H1 (cell line): ENCODE measurements around the gene NDUFA5. TPM values are rescaled to one million over a fixed set of nuclear protein-coding genes. Genes with fewer than 3 reads are reported as not detected.
A peak's percentile ranks its signal among the peaks of the same experiment; 100 is the strongest.
"Not testable (repeated sequence)": the region's sequence is repeated elsewhere in the genome, so short reads cannot be mapped to it uniquely, and the experiment has no call there.

Source experiments
- CTCF ChIA-PET: fragments of 300-600 bp; sonication (Branson Sonifier 250); formaldehyde crosslinking; loops from one replicate; lab custom pipeline; 2021; ENCODE audit not compliant: partially characterized antibody; lab: Charles Lee
- POLR2A ChIA-PET: fragments of 300-600 bp; sonication (Branson Sonifier 250); formaldehyde crosslinking; loops from one replicate; lab custom pipeline; 2021; ENCODE audit warnings: inconsistent platforms; ENCODE audit not compliant: partially characterized antibody; lab: Charles Lee
- DNase-seq, 2 experiments: peaks; one replicate each; pipeline versions ENCODE4 v3.0.0 to v3.0.0-alpha.2; 2010 to 2022; ENCODE audit warnings: low spot score in 2 of 2, low read depth in 1 of 2, mixed read lengths in 1 of 2
- FAIRE-seq: peaks from 2 replicates; lab custom pipeline; 2011; peaks lifted over from hg19 to GRCh38; lab: Jason Lieb, UNC
- H2AFZ ChIP-seq: 2 replicates; pipeline ENCODE4 v1.8.1; 2012; ENCODE audit warnings: low read length, inconsistent platforms
- H2AK5ac ChIP-seq: 2 replicates; pipeline ENCODE4 v1.6.1; 2013; ENCODE audit warnings: low read depth, low read length
- H2BK120ac ChIP-seq: replicated peaks from 2 replicates; pipeline ENCODE3; 2013; ENCODE audit warnings: low read depth, low read length, inconsistent platforms
- H2BK12ac ChIP-seq: 2 replicates; pipeline ENCODE4 v1.6.1; 2013; ENCODE audit warnings: low read depth, low read length
- H2BK15ac ChIP-seq: 2 replicates; pipeline ENCODE4 v1.6.1; 2013; ENCODE audit warnings: low read length
- H2BK20ac ChIP-seq: 2 replicates; pipeline ENCODE4 v1.6.1; 2013; ENCODE audit warnings: low read length
- H2BK5ac ChIP-seq: 2 replicates; pipeline ENCODE4 v1.6.1; 2013; ENCODE audit warnings: low read depth, low read length
- H3K14ac ChIP-seq: 2 replicates; pipeline ENCODE4 v1.6.1; 2013; ENCODE audit warnings: inconsistent platforms; ENCODE audit not compliant: insufficient read length
- H3K18ac ChIP-seq: 2 replicates; pipeline ENCODE4 v1.6.1; 2013; ENCODE audit warnings: low read length; ENCODE audit errors: extremely low read depth
- H3K23ac ChIP-seq: 2 replicates; pipeline ENCODE4 v1.6.1; 2013; ENCODE audit warnings: inconsistent platforms; ENCODE audit not compliant: insufficient read length
- H3K23me2 ChIP-seq: 2 replicates; pipeline ENCODE4 v1.6.1; 2013; ENCODE audit warnings: low read depth, low read length
- H3K27ac ChIP-seq: 2 replicates; pipeline ENCODE4 v1.6.1; 2011; ENCODE audit warnings: low read depth, low read length, inconsistent platforms
- H3K27me3 ChIP-seq, 4 experiments: replicated peaks in 1 of 4; 1 replicate in 1 of 4; 2 replicates in 3 of 4; pipeline versions ENCODE4 v1.6.1 to v1.8.1; 2011 to 2013; ENCODE audit warnings: low read length in 3 of 4, mild to moderate bottlenecking in 3 of 4, inconsistent platforms in 2 of 4, mixed read lengths in 2 of 4, moderate library complexity in 1 of 4; ENCODE audit not compliant: control insufficient read depth in 3 of 4, insufficient read depth in 3 of 4; ENCODE audit errors: extremely low read depth in 1 of 4
- H3K36me3 ChIP-seq, 4 experiments: 2 replicates each; pipeline versions ENCODE4 v1.6.1 to v1.8.1; 2011 to 2013; ENCODE audit warnings: mild to moderate bottlenecking in 4 of 4, low read length in 3 of 4, moderate library complexity in 2 of 4, control low read depth in 1 of 4, inconsistent platforms in 1 of 4; ENCODE audit not compliant: insufficient read depth in 4 of 4, control insufficient read depth in 2 of 4
- H3K4ac ChIP-seq: replicated peaks from 2 replicates; pipeline ENCODE3; 2013; ENCODE audit warnings: low read length, low read depth, mixed read lengths, inconsistent platforms; ENCODE audit not compliant: insufficient read length
- H3K4me1 ChIP-seq, 4 experiments: replicated peaks in 1 of 4; 1 replicate in 1 of 4; 2 replicates in 3 of 4; pipeline versions ENCODE4 v1.6.1 to v1.8.1; 2011 to 2013; ENCODE audit warnings: low read length in 3 of 4, inconsistent platforms in 2 of 4, mixed read lengths in 1 of 4; ENCODE audit not compliant: insufficient read depth in 4 of 4, control insufficient read depth in 3 of 4
- H3K4me2 ChIP-seq, 2 experiments: 2 replicates each; pipeline versions ENCODE4 v1.6.1 to v1.8.1; 2011 to 2013; ENCODE audit warnings: low read depth in 2 of 2, low read length in 2 of 2, control low read depth in 1 of 2, inconsistent platforms in 1 of 2, mild to moderate bottlenecking in 1 of 2; ENCODE audit not compliant: insufficient read depth in 1 of 2
- H3K4me3 ChIP-seq, 4 experiments: fragments of 200-600, 300-600 bp in 1 of 4; sonication (generic), shearing (Covaris generic), sonication (Bioruptor Twin) in 1 of 4; 2 replicates each; pipeline versions ENCODE4 v1.5.1 to v1.8.1; 2011 to 2016; ENCODE audit warnings: low read length in 4 of 4, low read depth in 3 of 4, control low read depth in 2 of 4, inconsistent platforms in 2 of 4, mild to moderate bottlenecking in 2 of 4, mixed read lengths in 1 of 4, moderate library complexity in 1 of 4; ENCODE audit not compliant: insufficient read depth in 2 of 4; ENCODE audit errors: extremely low read depth in 1 of 4
- H3K56ac ChIP-seq: replicated peaks from 2 replicates; pipeline ENCODE3; 2013; ENCODE audit warnings: low read depth, mild to moderate bottlenecking, mixed read lengths, low read length, inconsistent platforms; ENCODE audit not compliant: insufficient read length
- H3K79me1 ChIP-seq: 2 replicates; pipeline ENCODE4 v1.6.1; 2013; ENCODE audit warnings: low read depth, low read length, control low read depth
- H3K79me2 ChIP-seq, 2 experiments: 2 replicates each; pipeline versions ENCODE4 v1.6.1 to v1.8.1; 2012 to 2013; ENCODE audit warnings: low read length in 2 of 2, mild to moderate bottlenecking in 2 of 2, inconsistent platforms in 1 of 2; ENCODE audit not compliant: insufficient read depth in 2 of 2, control insufficient read depth in 1 of 2
- H3K9ac ChIP-seq, 4 experiments: replicated peaks in 1 of 4; 1 replicate in 1 of 4; 2 replicates in 3 of 4; pipeline versions ENCODE4 v1.6.1 to v1.8.1; 2011 to 2013; ENCODE audit warnings: low read depth in 3 of 4, low read length in 3 of 4, control low read depth in 2 of 4, mild to moderate bottlenecking in 2 of 4, moderate library complexity in 2 of 4, inconsistent platforms in 1 of 4; ENCODE audit errors: extremely low read depth in 1 of 4
- H3K9me3 ChIP-seq, 2 experiments: 2 replicates each; pipeline versions ENCODE4 v1.6.1 to v1.8.1; 2012 to 2013; ENCODE audit warnings: mild to moderate bottlenecking in 2 of 2, moderate library complexity in 2 of 2, control low read depth in 1 of 2, inconsistent platforms in 1 of 2, low read depth in 1 of 2, low read length in 1 of 2, mixed read lengths in 1 of 2; ENCODE audit not compliant: insufficient read depth in 2 of 2
- H4K20me1 ChIP-seq, 2 experiments: replicated peaks in 1 of 2; 2 replicates each; pipeline versions ENCODE3 to v1.8.1; 2011 to 2013; ENCODE audit warnings: inconsistent platforms in 2 of 2, low read length in 2 of 2, mild to moderate bottlenecking in 1 of 2; ENCODE audit not compliant: insufficient read depth in 2 of 2, control insufficient read depth in 1 of 2
- H4K5ac ChIP-seq: 2 replicates; pipeline ENCODE4 v1.6.1; 2013; ENCODE audit warnings: low read length, low read depth, mixed read lengths, inconsistent platforms; ENCODE audit not compliant: insufficient read length
- H4K8ac ChIP-seq: 2 replicates; pipeline ENCODE4 v1.8.0; 2013; ENCODE audit warnings: mild to moderate bottlenecking, moderate library complexity, low read length, inconsistent platforms; ENCODE audit not compliant: insufficient read depth; ENCODE audit errors: extremely low read depth
- H4K91ac ChIP-seq: replicated peaks from 2 replicates; pipeline ENCODE3; 2013; ENCODE audit warnings: low read length, mixed read lengths, inconsistent platforms; ENCODE audit not compliant: insufficient read length
- WGBS, 2 experiments: shearing (Covaris generic) in 1 of 2; methylation state at CpG; one replicate each; pipeline versions ENCODE4 v1.1.6 to v1.1.7; 2013 to 2015; ENCODE audit warnings: low lambda C conversion rate in 2 of 2, mixed read lengths in 2 of 2, inconsistent platforms in 1 of 2, low coverage in 1 of 2, missing lambda C conversion rate in 1 of 2; ENCODE audit not compliant: insufficient replicate concordance in 2 of 2, insufficient coverage in 1 of 2, insufficient read length in 1 of 2; ENCODE audit errors: extremely low coverage in 1 of 2, missing lambda C conversion rate in 1 of 2; 5-methylcytosine and 5-hydroxymethylcytosine counted together
- polyA plus RNA-seq, 7 experiments: library from polyadenylated mRNA; depleted of rRNA in 3 of 7; stranded (reverse) in 5 of 7; unstranded in 2 of 7; fragments of >200 nt in 5 of 7; fragments of 200-250 nt in 2 of 7; gene quantifications; 1 replicate in 5 of 7; 2 replicates in 1 of 7; 4 replicates in 1 of 7; pipeline versions ENCODE4 v1.2.1 to v1.2.3, GENCODE V29; 2011 to 2013; ENCODE audit warnings: missing spikeins in 2 of 7, mixed read lengths in 2 of 7
- total RNA-seq: library from RNA; stranded (reverse); fragmentation: NEBNext Ultra II Directional; extraction: Animal tissue kit (Norgen Biotek cat#: 25700); gene quantifications from 2 replicates; pipeline ENCODE4 v1.2.1, GENCODE V29; 2021

The NDUFA5 gene
- total and polyA plus RNA-seq, 2 of the 8 experiments (the other 6 are each of a cell fraction or from before 2014, with no cell fraction given): 7.6 to 76.3 TPM

GRCh38 chr7:123532343-123532742, 25.3 kb downstream of the NDUFA5 start:
- POLR2A ChIA-PET: not testable (repeated sequence)

GRCh38 chr7:123530035-123530591, 27.5 kb downstream of the NDUFA5 start:
- not testable (repeated sequence) for H3K4ac ChIP-seq, H2BK120ac ChIP-seq, H3K27me3 ChIP-seq, H3K79me2 ChIP-seq, H2AK5ac ChIP-seq, H3K36me3 ChIP-seq, H2BK15ac ChIP-seq, H3K18ac ChIP-seq, H3K56ac ChIP-seq, H4K5ac ChIP-seq, H3K23ac ChIP-seq, H3K4me3 ChIP-seq, H2AFZ ChIP-seq, H3K79me1 ChIP-seq, H3K27ac ChIP-seq, H2BK12ac ChIP-seq, H2BK20ac ChIP-seq, DNase-seq, H2BK5ac ChIP-seq, H4K20me1 ChIP-seq, H3K23me2 ChIP-seq, H3K4me2 ChIP-seq, H3K9ac ChIP-seq, FAIRE-seq, H3K14ac ChIP-seq, H4K8ac ChIP-seq, H4K91ac ChIP-seq, H3K9me3 ChIP-seq, H3K4me1 ChIP-seq
- 87% methylated on average over 13 of the region's 13 CpGs; no CpG with 5 or more reads in 1 of the 2 experiments for WGBS, 2 experiments
- CTCF ChIA-PET: interaction anchor here (2.2 kb wide), 1 partner anchor 37 kb away, joined by 11 read pairs; no protein-coding TSS in a partner anchor
- POLR2A ChIA-PET: interaction anchor here (0.6 to 0.7 kb wide), 2 partner anchors 98 to 169 kb away, joined by 3 read pairs; no protein-coding TSS in a partner anchor

More at GRCh38 chr7:123532343-123532742, 25.3 kb downstream of the NDUFA5 start:
- H3K4me1 ChIP-seq, H3K79me2 ChIP-seq, H2BK20ac ChIP-seq, H3K9me3 ChIP-seq, H3K23me2 ChIP-seq, H2BK120ac ChIP-seq, H3K18ac ChIP-seq, H3K56ac ChIP-seq, H3K14ac ChIP-seq, H3K27ac ChIP-seq, H2BK15ac ChIP-seq, DNase-seq, CTCF ChIA-PET, H3K36me3 ChIP-seq, H3K23ac ChIP-seq, H3K4ac ChIP-seq, H4K8ac ChIP-seq, H2BK12ac ChIP-seq, H2AK5ac ChIP-seq, H4K91ac ChIP-seq, H4K20me1 ChIP-seq, H2BK5ac ChIP-seq, H3K27me3 ChIP-seq, H4K5ac ChIP-seq, H3K79me1 ChIP-seq: not testable (repeated sequence)
- H3K9ac ChIP-seq: peak overlapping the region in 1 of 4 experiments; percentile 37; a peak in 1 of 7 replicates
- peak; percentile 55 for FAIRE-seq
- H3K4me3 ChIP-seq: peak overlapping the region; percentile 42 to 81 (median 46)
- peak overlapping the region; percentile 60 to 94 for H3K4me2 ChIP-seq
- H2AFZ ChIP-seq: 0 out of 2 replicates have a peak overlapping the region, but pooled peaks have one; percentile 40
- WGBS, 2 experiments: 12% methylated on average over 5 of the region's 14 CpGs; no CpG with 5 or more reads in 1 of the 2 experiments
